Bone marrow (tissue), 2 donors: ENCODE results near the gene ARHGEF16.
A peak's percentile ranks its signal among the peaks of the same experiment; 100 is the strongest.

Source experiments
- DNase-seq, 2 donors: peaks; one replicate each; lab custom pipeline; 2025; lab: John Stamatoyannopoulos, UW

Gene ARHGEF16

GRCh38 chr1:3482378-3482849 is 27.9 kb downstream of the ARHGEF16 start:
- no peak for DNase-seq

GRCh38 chr1:3483380-3483779 is 28.9 kb downstream of the ARHGEF16 start:
- DNase-seq, result no peak

GRCh38 chr1:3483801-3484444 is 29.5 kb downstream of the ARHGEF16 start:
- no peak for DNase-seq

GRCh38 chr1:3485016-3485415 is 30.6 kb downstream of the ARHGEF16 start:
- DNase-seq, result no peak

- DNase-seq, result no peak
These were observed 34.0 kb downstream of the ARHGEF16 start for GRCh38 chr1:3488432-3488831.

- no peak for DNase-seq
These were observed 35.7 kb downstream of the ARHGEF16 start for GRCh38 chr1:3490046-3490745.

GRCh38 chr1:3491291-3492246 is 37.1 kb downstream of the ARHGEF16 start:
- DNase-seq, result peak; percentile 57 to 70

- DNase-seq, result no peak
These were observed 38.2 kb downstream of the ARHGEF16 start for GRCh38 chr1:3492545-3493246.

GRCh38 chr1:3494321-3495308 is 40.1 kb downstream of the ARHGEF16 start:
- no peak for DNase-seq

- no peak for DNase-seq
These were observed 41.6 kb downstream of the ARHGEF16 start for GRCh38 chr1:3495776-3496745.

- DNase-seq, result no peak
These were observed 42.5 kb downstream of the ARHGEF16 start for GRCh38 chr1:3496916-3497315.

- no peak for DNase-seq
These were observed 43.1 kb downstream of the ARHGEF16 start for GRCh38 chr1:3497521-3497920.

GRCh38 chr1:3498246-3498930 is 43.9 kb downstream of the ARHGEF16 start:
- DNase-seq, result no peak

GRCh38 chr1:3498986-3499385 is 44.5 kb downstream of the ARHGEF16 start:
- DNase-seq, result no peak

- no peak for DNase-seq
These were observed 45.1 kb downstream of the ARHGEF16 start for GRCh38 chr1:3499611-3500010.

GRCh38 chr1:3500265-3500835 is 45.9 kb downstream of the ARHGEF16 start:
- no peak for DNase-seq

GRCh38 chr1:3501437-3501836 is 47.0 kb downstream of the ARHGEF16 start:
- DNase-seq, result no peak

GRCh38 chr1:3501856-3502640 is 47.6 kb downstream of the ARHGEF16 start:
- DNase-seq, result peak in 1 of 2 donors; percentile 28
